Endodermal cell (in vitro differentiated cells): ENCODE results near the gene TTC28. TPM values are rescaled to one million over a fixed set of nuclear protein-coding genes. Genes with fewer than 3 reads are reported as not detected.

Source experiments
- DNase-seq: peaks from one replicate; pipeline ENCODE4 v3.0.0-alpha.2; 2017
- H3K27ac ChIP-seq: 2 replicates; pipeline ENCODE4 v1.5.1; 2013; ENCODE audit warnings: mild to moderate bottlenecking, low read depth, low read length, moderate library complexity
- H3K27me3 ChIP-seq: 2 replicates; pipeline ENCODE4 v1.6.1; 2013; ENCODE audit warnings: mild to moderate bottlenecking, low read length, moderate library complexity; ENCODE audit not compliant: insufficient read depth, control insufficient read depth, poor library complexity, severe bottlenecking
- H3K36me3 ChIP-seq: 2 replicates; pipeline ENCODE4 v1.7.0; 2013; ENCODE audit warnings: mild to moderate bottlenecking, low read length, moderate library complexity; ENCODE audit not compliant: control insufficient read depth, insufficient read depth
- H3K4me1 ChIP-seq: one replicate; pipeline ENCODE4 v1.7.0; 2013; ENCODE audit warnings: low read length; ENCODE audit not compliant: control insufficient read depth, insufficient read depth
- H3K4me3 ChIP-seq: 2 replicates; pipeline ENCODE4 v1.5.1; 2013; ENCODE audit warnings: mild to moderate bottlenecking, low read length, moderate library complexity
- H3K9ac ChIP-seq: 2 replicates; pipeline ENCODE4 v1.6.1; 2013; ENCODE audit warnings: mild to moderate bottlenecking, low read length, moderate library complexity; ENCODE audit not compliant: poor library complexity, severe bottlenecking; ENCODE audit errors: extremely low read depth
- H3K9me3 ChIP-seq: 2 replicates; pipeline ENCODE4 v1.6.1; 2013; ENCODE audit warnings: mild to moderate bottlenecking, low read length, moderate library complexity; ENCODE audit not compliant: control insufficient read depth
- H3K27ac Mint-ChIP-seq: 2 replicates; pipeline ENCODE4 v1.8.0; 2020; ENCODE audit warnings: mixed read lengths
- H3K27me3 Mint-ChIP-seq: 2 replicates; pipeline ENCODE4 v1.8.0; 2021; ENCODE audit warnings: mild to moderate bottlenecking, mixed read lengths; ENCODE audit not compliant: insufficient read depth
- H3K36me3 Mint-ChIP-seq: 2 replicates; pipeline ENCODE4 v1.8.0; 2020; ENCODE audit warnings: low read depth, mixed read lengths
- H3K4me1 Mint-ChIP-seq: 2 replicates; pipeline ENCODE4 v1.8.0; 2020; ENCODE audit warnings: mixed read lengths
- H3K4me3 Mint-ChIP-seq: 2 replicates; pipeline ENCODE4 v1.8.0; 2020; ENCODE audit warnings: mild to moderate bottlenecking, moderate library complexity, mixed read lengths
- H3K9me3 Mint-ChIP-seq: 2 replicates; pipeline ENCODE4 v1.8.0; 2020; ENCODE audit warnings: mild to moderate bottlenecking, mixed read lengths
- CTCF ChIP-seq: fragments of 200-600 bp; sonication (generic); conservative IDR thresholded peaks from 2 replicates; pipeline ENCODE4 v1.5.0; 2021; ENCODE audit warnings: antibody characterized with exemption, mild to moderate bottlenecking
- WGBS, 2 experiments: methylation state at CpG; one replicate each; pipeline versions ENCODE4 v1.1.5 to v1.1.7; 2013; ENCODE audit warnings: missing lambda C conversion rate in 2 of 2, mixed read lengths in 1 of 2; ENCODE audit not compliant: insufficient coverage in 1 of 2, insufficient read length in 1 of 2; 5-methylcytosine and 5-hydroxymethylcytosine counted together
- total RNA-seq, 2 donors: library from RNA; stranded (reverse); fragmentation: NEBNext Ultra II Directional in 1 of 2; extraction: Animal tissue kit (Norgen Biotek cat#: 25700) in 1 of 2; gene quantifications; 2 replicates in 1 of 2; 3 replicates in 1 of 2; pipeline ENCODE4 v1.2.1, GENCODE V29; 2021

The TTC28 gene
- total RNA-seq, 2 donors from 2014 or later = 28.6 to 34.0 TPM

DNA sequence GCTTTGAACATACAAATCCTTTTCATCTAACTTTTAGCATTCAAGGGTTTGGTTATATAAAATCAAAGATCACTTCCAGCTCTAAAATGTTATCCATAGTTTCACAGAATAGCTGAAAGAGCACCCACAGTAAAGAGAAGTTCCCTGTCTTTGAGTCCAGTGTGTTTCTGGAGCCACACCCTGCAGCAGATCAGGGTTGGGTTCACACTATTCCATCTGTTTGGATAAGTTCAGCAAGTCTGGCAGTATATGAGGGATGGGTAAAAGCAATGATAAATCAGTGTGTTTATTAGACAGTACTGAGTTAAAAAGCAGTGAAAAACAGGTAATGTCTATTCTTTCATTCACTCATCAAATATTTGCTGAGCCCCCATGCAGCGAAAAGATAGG lies 624.8 kb downstream of the TTC28 start:
- TF ChIP-seq CTCF = no peak
- no peaks in the 10 kb centered on the region for H3K4me1 Mint-ChIP-seq
- H3K4me1 ChIP-seq = no peaks in the 10 kb centered on the region
- H3K36me3 Mint-ChIP-seq = no peaks in the 10 kb centered on the region
- no peaks in the 10 kb centered on the region for H3K9me3 Mint-ChIP-seq
- H3K4me3 ChIP-seq = no peak overlapping the region
- H3K9me3 ChIP-seq = no peaks in the 10 kb centered on the region
- no peak overlapping the region for H3K9ac ChIP-seq
- no peaks in the 10 kb centered on the region for H3K27me3 Mint-ChIP-seq
- no peak overlapping the region for H3K27ac ChIP-seq
- no peak overlapping the region for H3K27ac Mint-ChIP-seq
- no peak overlapping the region for H3K4me3 Mint-ChIP-seq
- H3K27me3 ChIP-seq = no peaks in the 10 kb centered on the region
- H3K36me3 ChIP-seq = no peaks in the 10 kb centered on the region
- WGBS, 2 experiments = 100% methylated on average over 1 of the region's 1 CpG; no CpG with 5 or more reads in 1 of the 2 experiments
- no peak for DNase-seq

DNA sequence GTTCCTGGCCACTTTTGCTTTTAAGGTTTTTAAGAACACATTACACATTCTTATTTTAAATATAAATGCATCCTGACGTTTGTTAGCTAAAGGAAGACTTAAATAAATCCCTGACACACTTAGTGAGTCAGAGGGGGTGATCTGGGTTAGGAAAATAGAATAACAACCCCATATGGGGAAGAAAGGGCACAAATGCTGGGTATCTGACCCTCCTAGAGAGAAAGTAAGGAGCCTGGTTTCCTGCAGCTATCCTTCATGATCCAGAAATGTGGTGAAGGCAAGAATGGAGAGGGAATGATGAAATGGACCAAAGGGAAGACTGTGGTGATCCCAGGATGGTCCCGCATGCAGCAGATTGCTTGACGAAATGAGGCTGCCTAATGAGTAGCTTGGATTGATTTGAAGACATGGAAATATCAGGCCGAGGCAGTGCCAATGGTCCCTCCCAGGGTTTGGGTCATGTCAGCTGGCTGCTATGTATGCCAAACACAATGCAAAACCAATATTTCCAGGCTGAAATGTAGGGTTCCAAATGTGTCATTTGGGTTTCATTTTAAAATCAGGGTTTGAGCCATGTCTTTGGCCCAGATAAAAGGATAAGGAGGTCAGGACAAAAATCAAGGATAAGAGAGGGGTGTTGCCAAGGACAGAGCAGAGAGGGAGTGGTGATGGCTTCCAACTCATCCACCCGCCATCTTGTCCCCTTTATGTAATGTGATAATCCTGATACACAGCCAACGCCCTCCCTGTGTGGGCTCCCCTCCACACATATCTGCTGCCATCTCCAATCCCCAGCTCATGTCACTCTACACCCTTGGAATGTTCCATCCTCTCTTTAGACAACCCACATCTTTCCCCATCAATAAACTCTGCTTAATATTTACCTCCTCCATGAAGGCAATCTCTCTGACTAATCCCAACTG lies 625.5 kb downstream of the TTC28 start:
- Mint-ChIP-seq H3K27ac (no peak overlapping the region), H3K4me3 (no peak overlapping the region), H3K36me3 (no peaks in the 10 kb centered on the region), H3K4me1 (no peaks in the 10 kb centered on the region), H3K9me3 (no peaks in the 10 kb centered on the region), H3K27me3 (no peaks in the 10 kb centered on the region)
- Histone ChIP-seq H3K4me1 (no peaks in the 10 kb centered on the region), H3K27ac (no peak overlapping the region), H3K36me3 (no peaks in the 10 kb centered on the region), H3K4me3 (no peak overlapping the region), H3K9ac (no peak overlapping the region), H3K9me3 (no peaks in the 10 kb centered on the region), H3K27me3 (no peaks in the 10 kb centered on the region)
- TF ChIP-seq CTCF = no peak
- 86 to 100% methylated on average over 3 to 6 of the region's 6 CpGs for WGBS, 2 experiments
- DNase-seq = no peak

DNA sequence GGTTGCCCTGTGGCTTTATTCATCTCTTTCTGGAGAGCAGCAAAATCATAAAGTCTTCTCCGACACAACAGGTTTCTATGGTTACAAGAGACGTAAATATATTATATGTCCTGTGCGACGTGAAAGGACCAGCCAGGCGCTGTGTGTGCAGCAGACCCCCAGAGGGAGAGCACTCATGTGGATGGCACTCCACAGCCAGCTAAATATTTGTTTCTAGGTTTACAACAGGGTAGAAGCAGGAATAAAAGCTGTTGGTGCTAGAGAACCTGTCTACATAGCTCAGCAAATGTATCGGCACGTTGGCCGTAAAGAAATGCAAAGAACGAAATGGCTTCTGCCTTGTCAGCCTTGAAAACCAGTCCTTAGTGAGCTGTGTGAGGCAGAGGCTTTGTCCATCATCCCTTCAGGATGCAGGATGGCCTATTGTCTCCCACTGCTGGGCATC lies 626.8 kb downstream of the TTC28 start:
- Histone ChIP-seq H3K27me3 (no peaks in the 10 kb centered on the region), H3K4me3 (no peak overlapping the region), H3K9ac (no peak overlapping the region), H3K9me3 (no peaks in the 10 kb centered on the region), H3K27ac (peak overlapping the region; percentile 82), H3K4me1 (no peaks in the 10 kb centered on the region), H3K36me3 (no peaks in the 10 kb centered on the region)
- peaks cover 4% of the 10 kb centered on the region for H3K4me1 Mint-ChIP-seq
- H3K27ac Mint-ChIP-seq = no peak overlapping the region
- DNase-seq = no peak
- no peaks in the 10 kb centered on the region for H3K27me3 Mint-ChIP-seq
- H3K4me3 Mint-ChIP-seq = no peak overlapping the region
- H3K36me3 Mint-ChIP-seq = no peaks in the 10 kb centered on the region
- H3K9me3 Mint-ChIP-seq = no peaks in the 10 kb centered on the region
- WGBS, 2 experiments = 68 to 86% methylated on average over 9 of the region's 9 CpGs
- TF ChIP-seq CTCF = peak; percentile 15
